GM12865 (cell line): Measurements from ENCODE around the gene AQP12A.

Source experiments
- DNase-seq: peaks from one replicate; pipeline ENCODE4 v3.0.0; 2010; ENCODE audit warnings: low read depth
- H3K4me3 ChIP-seq: 2 replicates; pipeline ENCODE4 v1.5.1; 2011; ENCODE audit warnings: mild to moderate bottlenecking, low read depth, low read length, control low read depth
- TF ChIP-seq, protein P1 (sequence below): IDR thresholded peaks from 2 replicates; pipeline ENCODE4 v1.5.1; 2011; ENCODE audit warnings: low read length, control low read depth, low read depth, inconsistent platforms; ENCODE audit not compliant: insufficient read depth; ENCODE audit errors: missing control alignments

AQP12A gene

DNA sequence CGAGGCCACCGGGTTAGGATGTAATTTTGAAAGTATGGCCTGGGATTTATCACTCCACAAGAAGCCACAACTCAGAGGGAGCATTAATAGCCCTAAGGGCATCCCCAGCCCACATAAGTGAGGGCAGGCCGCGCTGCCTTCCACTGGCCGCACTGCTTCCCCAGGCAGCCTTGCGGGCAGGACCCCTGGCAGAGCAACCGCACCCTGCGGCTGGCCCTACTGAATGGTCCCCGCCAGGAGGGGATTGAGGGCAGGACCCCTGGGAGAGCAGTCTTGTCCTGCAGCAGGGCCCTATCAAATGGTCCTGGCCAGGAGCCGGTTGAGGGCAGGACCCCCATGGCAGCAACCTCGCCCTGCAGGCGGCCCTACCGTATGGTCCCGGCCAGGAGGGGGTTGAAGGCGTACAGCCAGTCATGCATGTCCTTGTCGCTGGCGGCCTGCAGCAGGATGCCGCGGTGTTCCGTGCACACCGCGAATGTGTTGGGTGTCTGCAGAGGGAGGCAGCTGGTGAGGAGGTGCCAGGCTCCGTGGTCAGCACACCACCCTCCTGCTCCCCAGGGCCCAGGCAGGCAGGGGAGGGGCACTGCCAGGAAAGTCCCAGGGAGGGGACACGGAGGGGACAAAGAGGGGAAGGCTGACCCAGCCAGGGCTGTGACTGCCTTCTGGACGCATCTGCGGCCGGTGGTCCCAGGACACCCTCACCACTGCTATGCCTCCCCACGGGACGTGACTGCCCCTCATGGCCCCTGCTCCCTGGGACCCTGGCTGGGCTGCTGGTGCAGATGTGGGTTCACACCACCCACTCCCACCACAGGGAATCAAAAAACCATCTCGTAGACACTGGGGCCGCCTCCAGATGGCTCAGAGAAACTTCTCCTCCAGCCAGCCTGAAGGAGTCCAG is 26.3 kb downstream of the AQP12A start:
- no peak for DNase-seq
- TF ChIP-seq, protein P1, sequence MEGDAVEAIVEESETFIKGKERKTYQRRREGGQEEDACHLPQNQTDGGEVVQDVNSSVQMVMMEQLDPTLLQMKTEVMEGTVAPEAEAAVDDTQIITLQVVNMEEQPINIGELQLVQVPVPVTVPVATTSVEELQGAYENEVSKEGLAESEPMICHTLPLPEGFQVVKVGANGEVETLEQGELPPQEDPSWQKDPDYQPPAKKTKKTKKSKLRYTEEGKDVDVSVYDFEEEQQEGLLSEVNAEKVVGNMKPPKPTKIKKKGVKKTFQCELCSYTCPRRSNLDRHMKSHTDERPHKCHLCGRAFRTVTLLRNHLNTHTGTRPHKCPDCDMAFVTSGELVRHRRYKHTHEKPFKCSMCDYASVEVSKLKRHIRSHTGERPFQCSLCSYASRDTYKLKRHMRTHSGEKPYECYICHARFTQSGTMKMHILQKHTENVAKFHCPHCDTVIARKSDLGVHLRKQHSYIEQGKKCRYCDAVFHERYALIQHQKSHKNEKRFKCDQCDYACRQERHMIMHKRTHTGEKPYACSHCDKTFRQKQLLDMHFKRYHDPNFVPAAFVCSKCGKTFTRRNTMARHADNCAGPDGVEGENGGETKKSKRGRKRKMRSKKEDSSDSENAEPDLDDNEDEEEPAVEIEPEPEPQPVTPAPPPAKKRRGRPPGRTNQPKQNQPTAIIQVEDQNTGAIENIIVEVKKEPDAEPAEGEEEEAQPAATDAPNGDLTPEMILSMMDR: no peak
- no peak overlapping the region for H3K4me3 ChIP-seq

DNA sequence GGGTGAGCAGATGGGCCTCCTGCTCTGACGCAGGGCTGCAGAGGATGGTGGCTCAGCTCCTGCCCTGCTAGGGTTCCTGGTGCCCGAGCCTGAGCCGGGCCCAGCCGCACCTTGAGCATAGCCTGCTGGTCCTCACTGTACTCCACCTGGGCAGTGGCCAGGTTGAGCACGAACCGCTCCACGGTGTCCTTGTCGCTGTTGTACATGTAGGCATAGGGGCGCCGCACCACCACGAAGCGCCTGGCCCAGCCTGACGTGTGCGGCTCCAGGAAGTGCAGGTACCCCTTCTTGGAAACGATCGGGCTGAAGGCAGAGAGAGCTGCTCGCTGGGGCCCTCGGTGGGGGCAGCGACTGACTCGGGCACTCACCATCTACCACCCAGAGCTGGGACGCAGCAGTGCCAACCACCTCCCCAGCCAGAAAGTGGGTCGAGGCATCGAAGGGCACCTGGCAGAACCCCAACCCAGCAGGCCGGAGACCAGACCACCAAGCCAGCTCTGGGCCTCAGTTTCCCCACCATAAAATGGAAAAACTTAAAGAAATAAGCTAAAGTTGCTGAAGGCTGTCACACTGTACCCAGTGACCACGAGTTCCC is 27.3 kb downstream of the AQP12A start:
- no peak overlapping the region for H3K4me3 ChIP-seq
- DNase-seq: no peak
- TF ChIP-seq, protein P1: no peak

DNA sequence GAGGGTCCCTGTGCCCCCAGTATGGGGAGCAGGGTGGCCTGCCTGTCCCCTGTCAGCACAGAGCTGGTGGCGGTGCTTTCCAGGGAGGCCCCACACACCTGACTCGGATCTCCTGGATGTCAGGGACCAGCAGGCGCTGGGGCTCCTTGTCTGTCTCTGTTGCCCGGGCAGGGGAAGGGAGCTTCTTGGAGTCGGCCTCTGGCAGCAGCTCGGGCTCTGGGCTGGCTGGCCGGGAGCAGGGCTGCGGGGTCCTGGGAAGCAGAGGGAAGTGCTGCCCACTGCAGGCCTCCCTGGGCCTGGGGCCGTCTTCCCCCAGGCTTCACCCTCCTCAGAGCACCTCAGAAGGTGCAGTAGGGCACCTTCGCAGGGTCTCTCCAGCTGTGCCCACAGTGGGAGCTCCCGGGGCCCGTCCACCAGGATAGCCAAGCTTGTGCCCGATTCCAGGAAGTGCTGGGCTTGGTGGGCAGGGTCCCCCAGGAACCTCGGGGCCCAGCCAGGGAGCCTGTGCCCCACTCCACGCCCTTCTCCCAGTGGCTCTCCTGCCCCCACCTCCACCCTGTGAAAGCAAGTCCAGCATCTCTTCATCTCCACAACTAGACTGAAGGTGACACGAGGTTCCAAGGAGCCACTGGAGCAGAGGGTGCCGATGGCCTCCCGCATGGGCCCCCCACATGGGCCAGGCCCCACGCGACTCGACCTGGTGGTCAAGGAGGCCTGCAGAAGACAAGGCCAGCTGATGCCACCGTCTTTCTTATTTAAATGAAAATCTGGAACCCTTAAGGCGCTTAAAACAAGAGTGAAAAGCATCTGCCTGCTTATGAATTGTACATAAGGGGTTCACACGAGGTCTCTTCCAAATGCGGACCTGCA is 28.2 kb downstream of the AQP12A start:
- TF ChIP-seq, protein P1: no peak
- DNase-seq: no peak
- H3K4me3 ChIP-seq: no peak overlapping the region

DNA sequence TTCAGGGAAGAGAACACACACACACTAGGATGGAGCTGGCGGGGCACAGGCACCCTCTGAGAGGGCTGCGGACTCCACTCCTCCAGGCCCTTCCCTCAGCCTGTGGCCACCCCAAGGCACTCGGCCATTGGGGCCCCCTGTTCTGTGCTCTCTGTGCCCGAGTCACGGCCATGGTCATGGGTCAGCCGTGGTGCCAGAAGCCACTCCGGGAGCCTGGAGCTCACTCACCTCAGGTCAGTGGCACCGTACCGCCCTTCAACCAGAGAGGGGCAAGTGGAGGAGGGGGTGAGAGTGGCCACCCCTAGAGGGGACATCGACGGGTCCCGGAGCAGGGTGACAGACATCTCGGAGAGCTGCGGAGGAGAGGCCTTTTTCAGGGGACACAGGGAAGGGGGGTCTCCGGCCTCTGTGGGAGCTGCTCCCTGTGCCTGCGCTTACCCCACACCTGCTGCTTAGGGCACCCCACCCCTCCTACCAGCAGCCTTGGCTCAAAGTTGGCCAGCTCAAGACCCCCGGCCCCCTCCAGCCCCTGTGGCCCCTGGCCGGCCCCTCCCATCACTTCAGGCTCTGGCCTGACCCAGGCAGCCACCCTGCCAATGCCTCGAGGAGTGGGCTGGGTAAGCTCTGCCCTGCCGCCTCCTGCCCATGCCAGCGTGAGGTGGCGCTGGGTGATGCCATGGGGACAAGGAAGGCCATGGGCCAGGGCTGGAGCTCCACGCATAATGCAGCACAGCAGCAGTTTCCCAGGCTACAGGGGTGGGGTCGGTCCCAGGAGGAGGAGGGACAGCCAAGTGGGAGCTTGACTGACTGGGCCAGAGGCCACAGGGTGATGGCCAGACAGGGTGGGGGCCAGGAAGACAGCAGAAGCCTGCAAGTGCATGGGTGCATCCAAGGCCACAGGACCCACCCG is 29.3 kb downstream of the AQP12A start:
- TF ChIP-seq, protein P1: no peak
- H3K4me3 ChIP-seq: no peak overlapping the region
- no peak for DNase-seq

DNA sequence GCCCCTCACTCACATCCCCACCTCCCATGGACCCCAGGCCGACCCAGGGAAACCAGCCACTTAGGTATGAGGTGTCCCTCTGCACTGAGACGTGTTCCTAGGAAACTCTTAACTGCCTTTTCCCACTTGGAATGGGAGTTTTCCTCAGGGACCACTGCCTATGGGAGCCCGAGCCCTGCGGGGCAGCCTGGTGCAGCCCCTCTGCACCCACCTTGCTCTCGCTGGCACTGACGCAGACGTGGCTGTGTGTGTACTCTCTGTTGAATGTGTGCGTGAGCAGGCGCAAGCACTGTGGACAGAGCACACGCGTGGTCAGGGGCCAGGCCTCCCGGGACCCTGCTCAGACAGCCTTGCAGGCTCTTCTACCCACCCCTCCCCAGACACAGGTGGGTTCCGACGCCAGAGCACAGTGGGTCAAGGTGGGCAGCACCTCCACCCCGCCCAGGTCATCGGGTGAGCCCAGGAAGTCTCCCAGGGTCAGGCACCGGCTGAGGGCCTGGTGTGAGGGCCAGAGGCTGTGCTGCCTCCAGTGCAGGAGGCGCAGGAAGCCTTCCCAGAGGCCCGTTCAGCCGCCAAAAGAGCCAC is 30.0 kb downstream of the AQP12A start:
- TF ChIP-seq, protein P1: no peak

More for the DNA sequence above, 30.0 kb downstream of the AQP12A start:
- no peak overlapping the region for H3K4me3 ChIP-seq
- DNase-seq: no peak
